Heart right ventricle (tissue), 16 donors: Measurements from ENCODE around the gene BRI3BP. TPM values are rescaled to one million over a fixed set of nuclear protein-coding genes. Genes with fewer than 3 reads are reported as not detected.

Source experiments
- ATAC-seq, 8 donors: fragments of 200-7000 bp; cut with Tn5 transposase; one replicate each; pipeline ENCODE4 v1.9.1; 2020; ENCODE audit warnings: mild to moderate bottlenecking in 8 of 8, moderate library complexity in 8 of 8, moderate number of reproducible peaks in 1 of 8
- DNase-seq, 2 donors: peaks; one replicate each; pipeline ENCODE4 v3.0.0-alpha.2; 2020
- H3K27ac ChIP-seq, 10 donors: fragments of 200-600 bp; sonication (generic) in 2 of 10; one replicate each; pipeline versions ENCODE4 v1.5.0 to v1.8.0; 2020 to 2022; ENCODE audit warnings: mild to moderate bottlenecking in 3 of 10
- H3K27me3 ChIP-seq, 7 donors: fragments of 200-600 bp; one replicate each; pipeline ENCODE4 v1.8.0; 2021 to 2022; ENCODE audit warnings: mild to moderate bottlenecking in 2 of 7
- H3K36me3 ChIP-seq, 9 donors: fragments of 200-600 bp; sonication (generic) in 1 of 9; one replicate each; pipeline versions ENCODE4 v1.5.0 to v1.8.0; 2020 to 2022; ENCODE audit warnings: mild to moderate bottlenecking in 2 of 9
- H3K4me1 ChIP-seq, 9 donors: fragments of 200-600 bp; sonication (generic) in 1 of 9; one replicate each; pipeline versions ENCODE4 v1.5.0 to v1.8.0; 2020 to 2022; ENCODE audit warnings: mild to moderate bottlenecking in 4 of 9
- H3K4me3 ChIP-seq, 10 donors: fragments of 200-600 bp; sonication (generic) in 2 of 10; one replicate each; pipeline versions ENCODE4 v1.5.0 to v1.8.0; 2020 to 2022; ENCODE audit warnings: mild to moderate bottlenecking in 7 of 10, moderate library complexity in 2 of 10
- H3K9me3 ChIP-seq, 11 donors: fragments of 200-600 bp in 10 of 11; sonication (generic) in 2 of 11; one replicate each; pipeline versions ENCODE4 v1.5.0 to v1.8.0; 2013 to 2022; ENCODE audit warnings: mild to moderate bottlenecking in 2 of 11, control low read depth in 1 of 11, moderate library complexity in 1 of 11
- WGBS, 2 donors: extraction: QIAGEN DNeasy Blood & Tissue Kit; methylation state at CpG; one replicate each; pipeline ENCODE4 v1.1.7; 2013; ENCODE audit warnings: inconsistent platforms in 1 of 2; 5-methylcytosine and 5-hydroxymethylcytosine counted together
- intact Hi-C, 10 donors: fragments of 100-400 bp; cut with DNase I; formaldehyde crosslinking; loops; one replicate each; pipeline versions ENCODE4 v1.11.1 to v1.14.2; 2022
- polyA plus RNA-seq, 2 donors: library from polyadenylated mRNA; stranded (reverse); fragments of 200-250 nt; gene quantifications; one replicate each; pipeline ENCODE4 v1.2.3, GENCODE V29; 2013
- total RNA-seq, 10 donors: library from RNA; stranded (reverse); fragmentation: NEBNext Ultra II Directional in 3 of 10; extraction: Animal tissue kit (Norgen Biotek cat#: 25700) in 3 of 10; gene quantifications; one replicate each; pipeline versions ENCODE4 v1.2.1 to v1.2.4, GENCODE V29; 2021 to 2023
- TF ChIP-seq, protein P1 (sequence below), 9 donors: fragments of 200-600 bp; sonication (generic) in 2 of 9; IDR thresholded peaks; one replicate each; pipeline versions ENCODE4 v1.5.0 to v1.8.0; 2021 to 2022; ENCODE audit warnings: antibody characterized with exemption in 9 of 9, mild to moderate bottlenecking in 5 of 9, moderate library complexity in 1 of 9
- donor health status: Arrhythmogenic right ventricular cardiomyopathy.
- donor health status: ischemic (EF 13 %, LVEDD 7.1; RV severe dilation, severe dysfunction).
- donor health status: healthy with polysubstance abuse.
- donor health status: DM: no; HTN: yes; CAD: no.
- donor health status: DM: no; HTN: no; CAD: no.
- donor health status: ischemic (EF 25% LVEDD 6.9; RV normal size, moderate dysfunction).
- donor health status: ischemic (EF 25% LVEDD 5.7; RV mildly dilated, moderate dysfunction).
- donor health status: healthy.
- donor health status: DM: yes; HTN: yes; CAD: no.
- donor health status: Ischemic cardiomyopathy.
- donor health status: ischemic (EF 35%, LVEDD 5.7; RV mildly dilated, moderate dysfunction).
- donor health status: nonischemic (EF 11% LVEDD 7.7; RV severe dilation, severe dysfunction).
- donor health status: DM: yes; HTN: yes; CAD: no.
- donor health status: PGD.
- donor health status: ischemic (EF 29% LVEDD 5.4; RV normal size, mild dysfunction).
- donor health status: nonischemic (EF 23%, LVEDD 6.1; RV moderate dilation, normal function).

The BRI3BP gene
- total and polyA plus RNA-seq, 12 donors = 1.3 to 4.9 (median 3.7) TPM

GRCh38 chr12:125069616-125070015 is 76.2 kb downstream of the BRI3BP start:
- H3K27ac ChIP-seq = peak overlapping the region in 5 of 10 donors; percentile 2 to 76 (median 50)
- ATAC-seq = peak in 6 of 8 donors; percentile 32 to 81 (median 62)

DNA sequence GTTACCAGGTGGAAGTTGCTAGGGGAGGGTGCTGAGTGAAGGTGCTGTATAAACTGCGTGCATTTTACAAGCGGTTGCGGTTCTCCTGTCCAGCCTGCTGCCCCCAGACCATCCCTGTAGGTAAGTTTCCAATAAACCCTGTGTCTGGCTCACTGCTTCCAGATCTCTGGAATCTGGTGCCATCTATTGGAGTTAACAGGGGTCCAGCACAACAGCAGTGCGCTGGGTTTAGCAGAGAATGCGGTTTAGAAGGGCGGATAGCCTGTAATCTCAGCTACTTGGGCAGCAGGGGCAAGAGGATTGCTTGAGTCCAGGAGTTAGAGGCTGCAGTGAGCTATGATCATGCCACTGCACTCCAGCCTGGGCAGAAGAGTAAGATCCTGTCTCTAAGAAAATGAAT is 76.7 kb downstream of the BRI3BP start:
- ATAC-seq (no peak), DNase-seq (no peak)
- Histone ChIP-seq H3K4me1 (peaks cover 4 to 24% (median 14%) of the 10 kb centered on the region in 9 donors), H3K27me3 (no peaks in the 10 kb centered on the region), H3K9me3 (no peaks in the 10 kb centered on the region), H3K4me3 (no peak overlapping the region), H3K36me3 (peaks cover 0 to 13% (median 0%) of the 10 kb centered on the region in 9 donors), H3K27ac (peak overlapping the region in 3 of 10 donors; percentile 15 to 65 (median 50))
- WGBS, 2 donors = 61 to 79% methylated on average over 6 of the region's 6 CpGs
- intact Hi-C loops = no loop called here
- TF ChIP-seq, protein P1, sequence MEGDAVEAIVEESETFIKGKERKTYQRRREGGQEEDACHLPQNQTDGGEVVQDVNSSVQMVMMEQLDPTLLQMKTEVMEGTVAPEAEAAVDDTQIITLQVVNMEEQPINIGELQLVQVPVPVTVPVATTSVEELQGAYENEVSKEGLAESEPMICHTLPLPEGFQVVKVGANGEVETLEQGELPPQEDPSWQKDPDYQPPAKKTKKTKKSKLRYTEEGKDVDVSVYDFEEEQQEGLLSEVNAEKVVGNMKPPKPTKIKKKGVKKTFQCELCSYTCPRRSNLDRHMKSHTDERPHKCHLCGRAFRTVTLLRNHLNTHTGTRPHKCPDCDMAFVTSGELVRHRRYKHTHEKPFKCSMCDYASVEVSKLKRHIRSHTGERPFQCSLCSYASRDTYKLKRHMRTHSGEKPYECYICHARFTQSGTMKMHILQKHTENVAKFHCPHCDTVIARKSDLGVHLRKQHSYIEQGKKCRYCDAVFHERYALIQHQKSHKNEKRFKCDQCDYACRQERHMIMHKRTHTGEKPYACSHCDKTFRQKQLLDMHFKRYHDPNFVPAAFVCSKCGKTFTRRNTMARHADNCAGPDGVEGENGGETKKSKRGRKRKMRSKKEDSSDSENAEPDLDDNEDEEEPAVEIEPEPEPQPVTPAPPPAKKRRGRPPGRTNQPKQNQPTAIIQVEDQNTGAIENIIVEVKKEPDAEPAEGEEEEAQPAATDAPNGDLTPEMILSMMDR (IDR thresholded peaks at IDR 0.05) = peak in 1 of 9 donors; percentile 9

More at GRCh38 chr12:125069616-125070015, 76.2 kb downstream of the BRI3BP start:
- peaks cover 0 to 10% (median 0%) of the 10 kb centered on the region in 9 donors for H3K36me3 ChIP-seq
- TF ChIP-seq, protein P1 (IDR thresholded peaks at IDR 0.05) = no peak
- no peak for DNase-seq
- intact Hi-C loops = loop anchor here in 1 of 10 donors (5.0 kb wide), 1 partner anchor 162 kb away; no protein-coding TSS in a partner anchor
- H3K4me1 ChIP-seq = peaks cover 4 to 26% (median 16%) of the 10 kb centered on the region in 9 donors
- H3K9me3 ChIP-seq = no peaks in the 10 kb centered on the region
- 41 to 54% methylated on average over 8 of the region's 8 CpGs for WGBS, 2 donors
- H3K4me3 ChIP-seq = no peak overlapping the region
- H3K27me3 ChIP-seq = peaks cover 0 to 2% (median 0%) of the 10 kb centered on the region in 7 donors

GRCh38 chr12:125070661-125071390 is 77.4 kb downstream of the BRI3BP start:
- Histone ChIP-seq H3K27ac (no peak overlapping the region), H3K9me3 (no peaks in the 10 kb centered on the region), H3K4me1 (peaks cover 3 to 22% (median 10%) of the 10 kb centered on the region in 9 donors), H3K4me3 (no peak overlapping the region), H3K36me3 (peaks cover 0 to 18% (median 0%) of the 10 kb centered on the region in 9 donors), H3K27me3 (no peaks in the 10 kb centered on the region)
- ATAC-seq (no peak), DNase-seq (no peak)
- 93 to 94% methylated on average over 11 of the region's 11 CpGs for WGBS, 2 donors
- intact Hi-C loops = no loop called here
- TF ChIP-seq, protein P1 (IDR thresholded peaks at IDR 0.05) = no peak

DNA sequence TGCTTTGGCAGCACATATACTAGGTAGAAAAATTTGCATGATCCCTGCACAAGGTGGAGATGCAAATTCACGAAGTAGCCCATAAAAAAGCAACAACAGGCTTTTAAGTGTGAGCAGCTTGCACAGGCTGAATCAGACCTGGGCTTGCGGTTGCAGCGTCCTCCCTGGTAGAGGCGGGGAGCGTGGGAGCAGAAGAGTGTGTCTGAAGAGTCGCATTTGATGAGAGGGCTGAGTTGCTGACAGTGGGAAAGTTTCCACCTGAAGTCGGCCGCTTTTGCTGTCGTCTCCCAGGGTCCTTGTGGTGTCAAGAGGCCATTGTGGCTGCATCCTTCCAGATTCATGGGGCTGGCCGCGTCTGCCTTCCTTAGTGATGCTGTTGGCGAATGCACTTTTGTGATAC is 78.0 kb downstream of the BRI3BP start:
- no peak for ATAC-seq
- TF ChIP-seq, protein P1 (IDR thresholded peaks at IDR 0.05) = no peak
- H3K4me1 ChIP-seq = peaks cover 0 to 18% (median 10%) of the 10 kb centered on the region in 9 donors
- H3K4me3 ChIP-seq = no peak overlapping the region
- intact Hi-C loops = no loop called here
- no peak overlapping the region for H3K27ac ChIP-seq
- H3K36me3 ChIP-seq = peaks cover 0 to 24% (median 1%) of the 10 kb centered on the region in 9 donors
- DNase-seq = no peak
- 86 to 94% methylated on average over 12 of the region's 12 CpGs for WGBS, 2 donors
- H3K9me3 ChIP-seq = no peaks in the 10 kb centered on the region
- no peaks in the 10 kb centered on the region for H3K27me3 ChIP-seq
